Hematopoietic multipotent progenitor cell treated with erythropoietin and hydrocortisone succinate and interleukin-3 and kit ligand, for 6 days (in vitro differentiated cells): Measurements from ENCODE around the gene MELTF.

ENCODE experiments used
- DNase-seq: peaks from one replicate; pipeline ENCODE4 v3.0.0-alpha.2; 2015

MELTF gene

GRCh38 chr3:197008436-197009209 lies 21.0 kb downstream of the MELTF start:
- DNase-seq: no peak

- DNase-seq: no peak
Observed at GRCh38 chr3:197007953-197008352, 21.7 kb downstream of the MELTF start.

- DNase-seq: no peak
Observed at GRCh38 chr3:197007296-197007940, 22.2 kb downstream of the MELTF start.

- DNase-seq: no peak
Observed at GRCh38 chr3:197006860-197007259, 22.8 kb downstream of the MELTF start.

GRCh38 chr3:197006446-197006845 lies 23.2 kb downstream of the MELTF start:
- DNase-seq: no peak

GRCh38 chr3:197003461-197004385 lies 25.9 kb downstream of the MELTF start:
- DNase-seq: peak; percentile 57

GRCh38 chr3:197002701-197003454 lies 26.7 kb downstream of the MELTF start:
- peak; percentile 78 for DNase-seq

GRCh38 chr3:197001972-197002700 lies 27.5 kb downstream of the MELTF start:
- peak; percentile 21 for DNase-seq

- DNase-seq: no peak
Observed at GRCh38 chr3:197001106-197001971, 28.3 kb downstream of the MELTF start.

GRCh38 chr3:197000211-197000610 lies 29.4 kb downstream of the MELTF start:
- DNase-seq: no peak

- no peak for DNase-seq
Observed at GRCh38 chr3:196998966-196999760, 30.5 kb downstream of the MELTF start.

GRCh38 chr3:196997311-196997710 lies 32.3 kb downstream of the MELTF start:
- DNase-seq: no peak

- no peak for DNase-seq
Observed at GRCh38 chr3:196996454-196997265, 33.0 kb downstream of the MELTF start.

- DNase-seq: no peak
Observed at GRCh38 chr3:196995646-196996355, 33.8 kb downstream of the MELTF start.

GRCh38 chr3:196995027-196995426 lies 34.6 kb downstream of the MELTF start:
- DNase-seq: no peak

- DNase-seq: no peak
Observed at GRCh38 chr3:196994056-196994455, 35.6 kb downstream of the MELTF start.

GRCh38 chr3:196992461-196993065 lies 37.1 kb downstream of the MELTF start:
- DNase-seq: no peak
